Loucy (cell line): ENCODE results near the gene TEAD4.

ENCODE experiments used
- EZH2phosphoT487 ChIP-seq: fragments of 200-600 bp; IDR thresholded peaks from 2 replicates; pipeline ENCODE4 v1.6.1; 2018; ENCODE audit warnings: antibody characterized with exemption, mild to moderate bottlenecking, moderate library complexity, borderline replicate concordance
- TF ChIP-seq, protein P1 (sequence below): fragments of 200-600 bp; sonication (generic); conservative IDR thresholded peaks from 2 replicates; pipeline ENCODE4 v1.5.1; 2014; ENCODE audit warnings: mild to moderate bottlenecking, antibody characterized with exemption, low read length

- TF ChIP-seq, protein P1, sequence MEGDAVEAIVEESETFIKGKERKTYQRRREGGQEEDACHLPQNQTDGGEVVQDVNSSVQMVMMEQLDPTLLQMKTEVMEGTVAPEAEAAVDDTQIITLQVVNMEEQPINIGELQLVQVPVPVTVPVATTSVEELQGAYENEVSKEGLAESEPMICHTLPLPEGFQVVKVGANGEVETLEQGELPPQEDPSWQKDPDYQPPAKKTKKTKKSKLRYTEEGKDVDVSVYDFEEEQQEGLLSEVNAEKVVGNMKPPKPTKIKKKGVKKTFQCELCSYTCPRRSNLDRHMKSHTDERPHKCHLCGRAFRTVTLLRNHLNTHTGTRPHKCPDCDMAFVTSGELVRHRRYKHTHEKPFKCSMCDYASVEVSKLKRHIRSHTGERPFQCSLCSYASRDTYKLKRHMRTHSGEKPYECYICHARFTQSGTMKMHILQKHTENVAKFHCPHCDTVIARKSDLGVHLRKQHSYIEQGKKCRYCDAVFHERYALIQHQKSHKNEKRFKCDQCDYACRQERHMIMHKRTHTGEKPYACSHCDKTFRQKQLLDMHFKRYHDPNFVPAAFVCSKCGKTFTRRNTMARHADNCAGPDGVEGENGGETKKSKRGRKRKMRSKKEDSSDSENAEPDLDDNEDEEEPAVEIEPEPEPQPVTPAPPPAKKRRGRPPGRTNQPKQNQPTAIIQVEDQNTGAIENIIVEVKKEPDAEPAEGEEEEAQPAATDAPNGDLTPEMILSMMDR = no peak
- TF ChIP-seq EZH2phosphoT487 = no peak
These were observed 118.4 kb downstream of the TEAD4 start for GRCh38 chr12:3077572-3078081.
